HG03139 (cell line): ENCODE data around the gene CIAO3.
A peak's percentile ranks its signal among the peaks of the same experiment; 100 is the strongest.
"Not testable (repeated sequence)": the region's sequence is repeated elsewhere in the genome, so short reads cannot be mapped to it uniquely, and the experiment has no call there.

Source experiments
- ATAC-seq: cut with Tn5 transposase; IDR thresholded peaks from one replicate; pipeline ENCODE4 v1.9.1; 2021; ENCODE audit not compliant: unreplicated experiment

The CIAO3 gene

GRCh38 chr16:725041-725376, 15.8 kb downstream of the CIAO3 start:
- ATAC-seq, result no peak

GRCh38 chr16:724188-725040, 16.4 kb downstream of the CIAO3 start:
- ATAC-seq, result no peak

GRCh38 chr16:723695-724094, 17.1 kb downstream of the CIAO3 start:
- ATAC-seq, result no peak

- ATAC-seq, result no peak
These were observed 17.8 kb downstream of the CIAO3 start for GRCh38 chr16:722835-723633.

- ATAC-seq, result no peak
These were observed 18.8 kb downstream of the CIAO3 start for GRCh38 chr16:721765-722540.

- ATAC-seq, result peak; percentile 57
These were observed 19.6 kb downstream of the CIAO3 start, which contains the start of gene ANTKMT for GRCh38 chr16:720990-721764. Gene ANTKMT, plus strand, starts transcription at chr16:721146. Its CDS starts 129 bp downstream, at chr16:721275.

- peak; percentile 26 for ATAC-seq
These were observed 20.3 kb downstream of the CIAO3 start for GRCh38 chr16:720447-720989.

GRCh38 chr16:719815-720446, 20.9 kb downstream of the CIAO3 start:
- ATAC-seq, result no peak

- ATAC-seq, result no peak
These were observed 21.9 kb downstream of the CIAO3 start for GRCh38 chr16:718922-719321.

GRCh38 chr16:718389-718788, 22.4 kb downstream of the CIAO3 start:
- no peak for ATAC-seq

- ATAC-seq, result no peak
These were observed 23.1 kb downstream of the CIAO3 start for GRCh38 chr16:717450-718245.

GRCh38 chr16:716768-717325, 23.9 kb downstream of the CIAO3 start:
- no peak for ATAC-seq

- no peak for ATAC-seq
These were observed 24.6 kb downstream of the CIAO3 start for GRCh38 chr16:716200-716568.

GRCh38 chr16:715477-716199, 25.2 kb downstream of the CIAO3 start:
- no peak for ATAC-seq

GRCh38 chr16:714558-715476, 26.0 kb downstream of the CIAO3 start, which contains the start of gene METRN:
Gene METRN, plus strand, starts transcription at chr16:715118. Its CDS starts 172 bp downstream, at chr16:715290.
- peak; percentile 72 for ATAC-seq

- no peak for ATAC-seq
These were observed 26.7 kb downstream of the CIAO3 start for GRCh38 chr16:714079-714478.

GRCh38 chr16:712740-713250, 28.0 kb downstream of the CIAO3 start:
- not testable (repeated sequence) for ATAC-seq
